Measurements from ENCODE around the gene MAST4. TPM values are rescaled to one million over a fixed set of nuclear protein-coding genes. Genes with fewer than 3 reads are reported as not detected.

Gene MAST4
- total and polyA plus RNA-seq, 4 donors, result 3.7 to 9.5 (median 6.5) TPM

- H3K36me3 ChIP-seq (ENCODE audit: control insufficient read depth in 4 of 4, insufficient read depth in 3 of 4, low read depth in 1 of 4, low read length in 3 of 4), result no peaks in the 10 kb centered on the region
- WGBS, result 84% methylated on average over 3 of the region's 3 CpGs
- H3K27ac ChIP-seq (ENCODE audit: low read depth in 1 of 2, low read length in 2 of 2), result no peak overlapping the region
- H3K4me3 ChIP-seq (ENCODE audit: low read depth in 1 of 3, low read length in 3 of 3), result no peak overlapping the region
- H3K27me3 ChIP-seq (ENCODE audit: control insufficient read depth in 4 of 4, insufficient read depth in 4 of 4, low read length in 3 of 4), result no peaks in the 10 kb centered on the region
- no peak for DNase-seq (ENCODE audit: low spot score)
- H3K9ac ChIP-seq (ENCODE audit: low read depth in 1 of 2, low read length in 2 of 2), result no peak overlapping the region
- H3K4me1 ChIP-seq (ENCODE audit: control insufficient read depth in 4 of 4, insufficient read depth in 4 of 4, low read length in 3 of 4), result no peaks in the 10 kb centered on the region
- H3K9me3 ChIP-seq (ENCODE audit: control insufficient read depth in 4 of 4, low read length in 3 of 4), result peaks cover 0 to 4% (median under 1%) of the 10 kb centered on the region in 4 donors
- TF ChIP-seq, protein P1, sequence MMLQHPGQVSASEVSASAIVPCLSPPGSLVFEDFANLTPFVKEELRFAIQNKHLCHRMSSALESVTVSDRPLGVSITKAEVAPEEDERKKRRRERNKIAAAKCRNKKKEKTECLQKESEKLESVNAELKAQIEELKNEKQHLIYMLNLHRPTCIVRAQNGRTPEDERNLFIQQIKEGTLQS (IDR thresholded peaks at IDR 0.05), result no peak
- no peak for TF ChIP-seq FOXA1 (IDR thresholded peaks at IDR 0.05)
- TF ChIP-seq FOXA2 (IDR thresholded peaks at IDR 0.05), result no peak
- TF ChIP-seq HNF4G (IDR thresholded peaks at IDR 0.05), result no peak
- no peak for TF ChIP-seq EGR1 (IDR thresholded peaks at IDR 0.05; ENCODE audit: low read depth in 2 of 2)
- no peak for TF ChIP-seq YY1 (IDR thresholded peaks at IDR 0.05)
- no peak for TF ChIP-seq JUND (IDR thresholded peaks at IDR 0.05)
- TF ChIP-seq HNF4A (conservative IDR thresholded peaks at IDR 0.05), result no peak
- TF ChIP-seq, protein P2, sequence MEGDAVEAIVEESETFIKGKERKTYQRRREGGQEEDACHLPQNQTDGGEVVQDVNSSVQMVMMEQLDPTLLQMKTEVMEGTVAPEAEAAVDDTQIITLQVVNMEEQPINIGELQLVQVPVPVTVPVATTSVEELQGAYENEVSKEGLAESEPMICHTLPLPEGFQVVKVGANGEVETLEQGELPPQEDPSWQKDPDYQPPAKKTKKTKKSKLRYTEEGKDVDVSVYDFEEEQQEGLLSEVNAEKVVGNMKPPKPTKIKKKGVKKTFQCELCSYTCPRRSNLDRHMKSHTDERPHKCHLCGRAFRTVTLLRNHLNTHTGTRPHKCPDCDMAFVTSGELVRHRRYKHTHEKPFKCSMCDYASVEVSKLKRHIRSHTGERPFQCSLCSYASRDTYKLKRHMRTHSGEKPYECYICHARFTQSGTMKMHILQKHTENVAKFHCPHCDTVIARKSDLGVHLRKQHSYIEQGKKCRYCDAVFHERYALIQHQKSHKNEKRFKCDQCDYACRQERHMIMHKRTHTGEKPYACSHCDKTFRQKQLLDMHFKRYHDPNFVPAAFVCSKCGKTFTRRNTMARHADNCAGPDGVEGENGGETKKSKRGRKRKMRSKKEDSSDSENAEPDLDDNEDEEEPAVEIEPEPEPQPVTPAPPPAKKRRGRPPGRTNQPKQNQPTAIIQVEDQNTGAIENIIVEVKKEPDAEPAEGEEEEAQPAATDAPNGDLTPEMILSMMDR (IDR thresholded peaks at IDR 0.05; ENCODE audit: low read depth, low read length, missing input control), result no peak
- no peak for TF ChIP-seq MAX (IDR thresholded peaks at IDR 0.05)
- TF ChIP-seq RXRA (IDR thresholded peaks at IDR 0.05), result no peak
- TF ChIP-seq RAD21 (IDR thresholded peaks at IDR 0.05), result no peak
- no peak for TF ChIP-seq TAF1 (conservative IDR thresholded peaks at IDR 0.05)
- no peak for TF ChIP-seq GABPA (IDR thresholded peaks at IDR 0.05 in 1 of 2, conservative IDR thresholded peaks at IDR 0.05 in 1 of 2)
- TF ChIP-seq SP1 (IDR thresholded peaks at IDR 0.05), result no peak
- TF ChIP-seq, protein P3, sequence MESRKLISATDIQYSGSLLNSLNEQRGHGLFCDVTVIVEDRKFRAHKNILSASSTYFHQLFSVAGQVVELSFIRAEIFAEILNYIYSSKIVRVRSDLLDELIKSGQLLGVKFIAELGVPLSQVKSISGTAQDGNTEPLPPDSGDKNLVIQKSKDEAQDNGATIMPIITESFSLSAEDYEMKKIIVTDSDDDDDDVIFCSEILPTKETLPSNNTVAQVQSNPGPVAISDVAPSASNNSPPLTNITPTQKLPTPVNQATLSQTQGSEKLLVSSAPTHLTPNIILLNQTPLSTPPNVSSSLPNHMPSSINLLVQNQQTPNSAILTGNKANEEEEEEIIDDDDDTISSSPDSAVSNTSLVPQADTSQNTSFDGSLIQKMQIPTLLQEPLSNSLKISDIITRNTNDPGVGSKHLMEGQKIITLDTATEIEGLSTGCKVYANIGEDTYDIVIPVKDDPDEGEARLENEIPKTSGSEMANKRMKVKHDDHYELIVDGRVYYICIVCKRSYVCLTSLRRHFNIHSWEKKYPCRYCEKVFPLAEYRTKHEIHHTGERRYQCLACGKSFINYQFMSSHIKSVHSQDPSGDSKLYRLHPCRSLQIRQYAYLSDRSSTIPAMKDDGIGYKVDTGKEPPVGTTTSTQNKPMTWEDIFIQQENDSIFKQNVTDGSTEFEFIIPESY (IDR thresholded peaks at IDR 0.05), result no peak
Measured at GRCh38 chr5:66558560-66558959, 37.6 kb upstream of the MAST4 start.

DNA sequence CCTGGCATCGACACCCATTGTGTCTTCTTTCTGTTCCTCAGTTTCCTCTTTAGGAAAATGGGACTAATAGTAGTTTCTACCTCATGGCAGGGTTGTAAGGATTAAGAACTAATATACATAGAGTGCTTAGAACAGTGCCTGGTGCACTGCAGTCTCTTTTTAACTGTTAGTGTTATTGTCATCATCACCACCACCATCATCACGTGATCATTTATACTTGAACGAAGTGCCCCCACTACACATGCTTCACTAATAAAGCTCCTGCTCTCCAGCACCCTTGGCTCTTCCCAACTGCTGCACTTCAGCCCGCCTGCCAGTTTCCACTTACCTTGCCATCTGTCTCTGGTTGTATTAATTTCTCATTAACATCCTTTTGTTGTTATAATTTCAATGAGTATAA lies 35.8 kb upstream of the MAST4 start:
- Histone ChIP-seq H3K4me1 (ENCODE audit: control insufficient read depth in 4 of 4, insufficient read depth in 4 of 4, low read length in 3 of 4) (no peaks in the 10 kb centered on the region), H3K9ac (ENCODE audit: low read depth in 1 of 2, low read length in 2 of 2) (no peak overlapping the region), H3K9me3 (ENCODE audit: control insufficient read depth in 4 of 4, low read length in 3 of 4) (no peaks in the 10 kb centered on the region), H3K36me3 (ENCODE audit: control insufficient read depth in 4 of 4, insufficient read depth in 3 of 4, low read depth in 1 of 4, low read length in 3 of 4) (no peaks in the 10 kb centered on the region), H3K4me3 (ENCODE audit: low read depth in 1 of 3, low read length in 3 of 3) (no peak overlapping the region), H3K27me3 (ENCODE audit: control insufficient read depth in 4 of 4, insufficient read depth in 4 of 4, low read length in 3 of 4) (no peaks in the 10 kb centered on the region), H3K27ac (ENCODE audit: low read depth in 1 of 2, low read length in 2 of 2) (no peak overlapping the region)
- 86% methylated on average over 4 of the region's 4 CpGs for WGBS
- TF ChIP-seq, protein P4, sequence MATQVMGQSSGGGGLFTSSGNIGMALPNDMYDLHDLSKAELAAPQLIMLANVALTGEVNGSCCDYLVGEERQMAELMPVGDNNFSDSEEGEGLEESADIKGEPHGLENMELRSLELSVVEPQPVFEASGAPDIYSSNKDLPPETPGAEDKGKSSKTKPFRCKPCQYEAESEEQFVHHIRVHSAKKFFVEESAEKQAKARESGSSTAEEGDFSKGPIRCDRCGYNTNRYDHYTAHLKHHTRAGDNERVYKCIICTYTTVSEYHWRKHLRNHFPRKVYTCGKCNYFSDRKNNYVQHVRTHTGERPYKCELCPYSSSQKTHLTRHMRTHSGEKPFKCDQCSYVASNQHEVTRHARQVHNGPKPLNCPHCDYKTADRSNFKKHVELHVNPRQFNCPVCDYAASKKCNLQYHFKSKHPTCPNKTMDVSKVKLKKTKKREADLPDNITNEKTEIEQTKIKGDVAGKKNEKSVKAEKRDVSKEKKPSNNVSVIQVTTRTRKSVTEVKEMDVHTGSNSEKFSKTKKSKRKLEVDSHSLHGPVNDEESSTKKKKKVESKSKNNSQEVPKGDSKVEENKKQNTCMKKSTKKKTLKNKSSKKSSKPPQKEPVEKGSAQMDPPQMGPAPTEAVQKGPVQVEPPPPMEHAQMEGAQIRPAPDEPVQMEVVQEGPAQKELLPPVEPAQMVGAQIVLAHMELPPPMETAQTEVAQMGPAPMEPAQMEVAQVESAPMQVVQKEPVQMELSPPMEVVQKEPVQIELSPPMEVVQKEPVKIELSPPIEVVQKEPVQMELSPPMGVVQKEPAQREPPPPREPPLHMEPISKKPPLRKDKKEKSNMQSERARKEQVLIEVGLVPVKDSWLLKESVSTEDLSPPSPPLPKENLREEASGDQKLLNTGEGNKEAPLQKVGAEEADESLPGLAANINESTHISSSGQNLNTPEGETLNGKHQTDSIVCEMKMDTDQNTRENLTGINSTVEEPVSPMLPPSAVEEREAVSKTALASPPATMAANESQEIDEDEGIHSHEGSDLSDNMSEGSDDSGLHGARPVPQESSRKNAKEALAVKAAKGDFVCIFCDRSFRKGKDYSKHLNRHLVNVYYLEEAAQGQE (IDR thresholded peaks at IDR 0.05), result no peak
- TF ChIP-seq HNF4G (IDR thresholded peaks at IDR 0.05) (no peak), FOXA1 (IDR thresholded peaks at IDR 0.05) (no peak), YY1 (IDR thresholded peaks at IDR 0.05) (no peak)
- TF ChIP-seq, protein P1 (IDR thresholded peaks at IDR 0.05), result no peak
- no peak for DNase-seq (ENCODE audit: low spot score)

Data from liver (tissue), 9 donors.